Muscle of leg (tissue), 11 donors: ENCODE results near the gene CNKSR2. TPM values are rescaled to one million over a fixed set of nuclear protein-coding genes. Genes with fewer than 3 reads are reported as not detected.

Experiments used
- DNase-seq: peaks from one replicate; pipeline ENCODE4 v3.0.0; 2013
- H3K27ac ChIP-seq: one replicate; pipeline ENCODE4 v1.5.1; 2013; ENCODE audit warnings: mild to moderate bottlenecking, low read length, control low read depth
- H3K27me3 ChIP-seq: one replicate; pipeline ENCODE4 v1.6.1; 2013; ENCODE audit warnings: low read length; ENCODE audit not compliant: control insufficient read depth, insufficient read depth
- H3K36me3 ChIP-seq: one replicate; pipeline ENCODE4 v1.6.1; 2013; ENCODE audit warnings: low read length; ENCODE audit not compliant: control insufficient read depth, insufficient read depth
- H3K4me1 ChIP-seq: one replicate; pipeline ENCODE4 v1.6.1; 2013; ENCODE audit warnings: low read length; ENCODE audit not compliant: control insufficient read depth, insufficient read depth
- H3K4me3 ChIP-seq: one replicate; pipeline ENCODE4 v1.5.1; 2013; ENCODE audit warnings: low read length, control low read depth
- H3K9me3 ChIP-seq: replicated peaks from 2 replicates; pipeline ENCODE4 v1.6.1; 2013; ENCODE audit warnings: low read depth, low read length; ENCODE audit not compliant: control insufficient read depth
- WGBS: methylation state at CpG from one replicate; pipeline ENCODE4 v1.1.5; 2013; ENCODE audit warnings: missing lambda C conversion rate; ENCODE audit not compliant: insufficient coverage; 5-methylcytosine and 5-hydroxymethylcytosine counted together
- polyA plus RNA-seq, 8 donors: library from polyadenylated mRNA; unstranded; fragments of 120-200 nt; gene quantifications; one replicate each; pipeline versions ENCODE4 v1.2.1 to v1.2.3, GENCODE V29; 2013; ENCODE audit warnings: inconsistent platforms in 1 of 8, low replicate concordance in 1 of 8; ENCODE audit not compliant: insufficient read length in 8 of 8, insufficient read depth in 1 of 8
- total RNA-seq: library from RNA; stranded (reverse); fragments of 120-200 nt; gene quantifications from one replicate; pipeline ENCODE4 v1.2.4, GENCODE V29; 2013

CNKSR2 gene
- total and polyA plus RNA-seq, 9 donors: 1.6 to 3.8 (median 2.1) TPM

GRCh38 chrX:21699136-21699535 lies 324.9 kb downstream of the CNKSR2 start:
- Histone ChIP-seq H3K27me3 (peaks cover 6% of the 10 kb centered on the region), H3K9me3 (no peaks in the 10 kb centered on the region), H3K4me3 (no peak overlapping the region), H3K36me3 (no peaks in the 10 kb centered on the region), H3K27ac (no peak overlapping the region), H3K4me1 (no peaks in the 10 kb centered on the region)
- no CpG with 5 or more reads among the region's 3 CpGs for WGBS
- no peak for DNase-seq

GRCh38 chrX:21700275-21700674 lies 326.1 kb downstream of the CNKSR2 start:
- no peak for DNase-seq
- Histone ChIP-seq H3K4me3 (no peak overlapping the region), H3K36me3 (no peaks in the 10 kb centered on the region), H3K4me1 (no peaks in the 10 kb centered on the region), H3K27ac (no peak overlapping the region), H3K27me3 (peaks cover 6% of the 10 kb centered on the region), H3K9me3 (no peaks in the 10 kb centered on the region)
- 75% methylated on average over 2 of the region's 5 CpGs for WGBS

GRCh38 chrX:21700967-21701366 lies 326.7 kb downstream of the CNKSR2 start:
- no peaks in the 10 kb centered on the region for H3K36me3 ChIP-seq
- WGBS: 78% methylated on average over 1 of the region's 3 CpGs
- H3K9me3 ChIP-seq: no peaks in the 10 kb centered on the region
- H3K4me3 ChIP-seq: no peak overlapping the region
- DNase-seq: no peak
- peaks cover 6% of the 10 kb centered on the region for H3K27me3 ChIP-seq
- H3K27ac ChIP-seq: no peak overlapping the region
- H3K4me1 ChIP-seq: no peaks in the 10 kb centered on the region

GRCh38 chrX:21702725-21703124 lies 328.5 kb downstream of the CNKSR2 start:
- Histone ChIP-seq H3K27me3 (peaks cover 6% of the 10 kb centered on the region), H3K27ac (no peak overlapping the region), H3K4me3 (no peak overlapping the region), H3K9me3 (no peaks in the 10 kb centered on the region), H3K4me1 (no peaks in the 10 kb centered on the region), H3K36me3 (no peaks in the 10 kb centered on the region)
- WGBS: 68% methylated on average over 2 of the region's 4 CpGs
- DNase-seq: no peak
